ENCODE measurements around the gene TTC23. TPM values are rescaled to one million over a fixed set of nuclear protein-coding genes. Genes with fewer than 3 reads are reported as not detected.

Gene TTC23
- polyA plus RNA-seq, 2 donors, result 7.2 to 8.4 TPM

GRCh38 chr15:99146661-99147060 is 102.7 kb downstream of the TTC23 start:
- Histone ChIP-seq H3K9me3 (ENCODE audit: control insufficient read depth in 2 of 2, insufficient read depth in 1 of 2, low read depth in 1 of 2, low read length in 1 of 2) (no peaks in the 10 kb centered on the region), H3K4me1 (ENCODE audit: control insufficient read depth in 2 of 2, insufficient read depth in 2 of 2, low read length in 1 of 2) (no peaks in the 10 kb centered on the region), H3K27me3 (ENCODE audit: control insufficient read depth in 1 of 2, insufficient read depth in 2 of 2, low read length in 2 of 2) (no peaks in the 10 kb centered on the region), H3K36me3 (ENCODE audit: control insufficient read depth in 2 of 2, insufficient read depth in 2 of 2, low read length in 1 of 2) (peaks cover 2 to 3% of the 10 kb centered on the region in 2 donors), H3K27ac (ENCODE audit: low read depth in 2 of 2, low read length in 1 of 2) (peak overlapping the region in 1 of 2 donors; percentile 64), H3K4me3 (ENCODE audit: low read depth in 1 of 2, low read length in 2 of 2) (no peak overlapping the region)
- WGBS, 2 donors, result 96 to 97% methylated on average over 5 of the region's 5 CpGs

GRCh38 chr15:99145778-99146177 is 103.6 kb downstream of the TTC23 start:
- Histone ChIP-seq H3K4me3 (ENCODE audit: low read depth in 1 of 2, low read length in 2 of 2) (no peak overlapping the region), H3K27ac (ENCODE audit: low read depth in 2 of 2, low read length in 1 of 2) (peak overlapping the region in 1 of 2 donors; percentile 40), H3K4me1 (ENCODE audit: control insufficient read depth in 2 of 2, insufficient read depth in 2 of 2, low read length in 1 of 2) (no peaks in the 10 kb centered on the region), H3K9me3 (ENCODE audit: control insufficient read depth in 2 of 2, insufficient read depth in 1 of 2, low read depth in 1 of 2, low read length in 1 of 2) (no peaks in the 10 kb centered on the region), H3K27me3 (ENCODE audit: control insufficient read depth in 1 of 2, insufficient read depth in 2 of 2, low read length in 2 of 2) (no peaks in the 10 kb centered on the region), H3K36me3 (ENCODE audit: control insufficient read depth in 2 of 2, insufficient read depth in 2 of 2, low read length in 1 of 2) (peaks cover 0 to 3% of the 10 kb centered on the region in 2 donors)
- 82 to 87% methylated on average over 6 of the region's 6 CpGs for WGBS, 2 donors

GRCh38 chr15:99145005-99145404 is 104.4 kb downstream of the TTC23 start:
- 87 to 90% methylated on average over 10 of the region's 10 CpGs for WGBS, 2 donors
- no peaks in the 10 kb centered on the region for H3K4me1 ChIP-seq (ENCODE audit: control insufficient read depth in 2 of 2, insufficient read depth in 2 of 2, low read length in 1 of 2)
- H3K9me3 ChIP-seq (ENCODE audit: control insufficient read depth in 2 of 2, insufficient read depth in 1 of 2, low read depth in 1 of 2, low read length in 1 of 2), result no peaks in the 10 kb centered on the region
- peaks cover 0 to 3% of the 10 kb centered on the region in 2 donors for H3K36me3 ChIP-seq (ENCODE audit: control insufficient read depth in 2 of 2, insufficient read depth in 2 of 2, low read length in 1 of 2)
- peak overlapping the region in 1 of 2 donors; percentile 65 for H3K27ac ChIP-seq (ENCODE audit: low read depth in 2 of 2, low read length in 1 of 2)
- H3K27me3 ChIP-seq (ENCODE audit: control insufficient read depth in 1 of 2, insufficient read depth in 2 of 2, low read length in 2 of 2), result no peaks in the 10 kb centered on the region
- H3K4me3 ChIP-seq (ENCODE audit: low read depth in 1 of 2, low read length in 2 of 2), result no peak overlapping the region

- peak overlapping the region; percentile 48 to 73 for H3K27ac ChIP-seq (ENCODE audit: low read depth in 2 of 2, low read length in 1 of 2)
- no peak overlapping the region for H3K4me3 ChIP-seq (ENCODE audit: low read depth in 1 of 2, low read length in 2 of 2)
- 81 to 82% methylated on average over 7 of the region's 7 CpGs for WGBS, 2 donors
- no peaks in the 10 kb centered on the region for H3K27me3 ChIP-seq (ENCODE audit: control insufficient read depth in 1 of 2, insufficient read depth in 2 of 2, low read length in 2 of 2)
- peaks cover 3 to 4% of the 10 kb centered on the region in 2 donors for H3K36me3 ChIP-seq (ENCODE audit: control insufficient read depth in 2 of 2, insufficient read depth in 2 of 2, low read length in 1 of 2)
- H3K9me3 ChIP-seq (ENCODE audit: control insufficient read depth in 2 of 2, insufficient read depth in 1 of 2, low read depth in 1 of 2, low read length in 1 of 2), result no peaks in the 10 kb centered on the region
- no peaks in the 10 kb centered on the region for H3K4me1 ChIP-seq (ENCODE audit: control insufficient read depth in 2 of 2, insufficient read depth in 2 of 2, low read length in 1 of 2)
Observed at GRCh38 chr15:99143655-99144610, 105.4 kb downstream of the TTC23 start.

GRCh38 chr15:99143242-99143641 is 106.1 kb downstream of the TTC23 start:
- no peaks in the 10 kb centered on the region for H3K4me1 ChIP-seq (ENCODE audit: control insufficient read depth in 2 of 2, insufficient read depth in 2 of 2, low read length in 1 of 2)
- H3K4me3 ChIP-seq (ENCODE audit: low read depth in 1 of 2, low read length in 2 of 2), result no peak overlapping the region
- no peaks in the 10 kb centered on the region for H3K27me3 ChIP-seq (ENCODE audit: control insufficient read depth in 1 of 2, insufficient read depth in 2 of 2, low read length in 2 of 2)
- 57 to 61% methylated on average over 3 of the region's 3 CpGs for WGBS, 2 donors
- H3K9me3 ChIP-seq (ENCODE audit: control insufficient read depth in 2 of 2, insufficient read depth in 1 of 2, low read depth in 1 of 2, low read length in 1 of 2), result no peaks in the 10 kb centered on the region
- peaks cover 3 to 9% of the 10 kb centered on the region in 2 donors for H3K36me3 ChIP-seq (ENCODE audit: control insufficient read depth in 2 of 2, insufficient read depth in 2 of 2, low read length in 1 of 2)
- H3K27ac ChIP-seq (ENCODE audit: low read depth in 2 of 2, low read length in 1 of 2), result no peak overlapping the region

GRCh38 chr15:99142562-99142961 is 106.8 kb downstream of the TTC23 start:
- Histone ChIP-seq H3K4me1 (ENCODE audit: control insufficient read depth in 2 of 2, insufficient read depth in 2 of 2, low read length in 1 of 2) (no peaks in the 10 kb centered on the region), H3K27ac (ENCODE audit: low read depth in 2 of 2, low read length in 1 of 2) (peak overlapping the region; percentile 17 to 62), H3K36me3 (ENCODE audit: control insufficient read depth in 2 of 2, insufficient read depth in 2 of 2, low read length in 1 of 2) (peaks cover 3 to 9% of the 10 kb centered on the region in 2 donors), H3K9me3 (ENCODE audit: control insufficient read depth in 2 of 2, insufficient read depth in 1 of 2, low read depth in 1 of 2, low read length in 1 of 2) (no peaks in the 10 kb centered on the region), H3K27me3 (ENCODE audit: control insufficient read depth in 1 of 2, insufficient read depth in 2 of 2, low read length in 2 of 2) (no peaks in the 10 kb centered on the region), H3K4me3 (ENCODE audit: low read depth in 1 of 2, low read length in 2 of 2) (no peak overlapping the region)
- WGBS, 2 donors, result 80 to 82% methylated on average over 5 of the region's 5 CpGs

GRCh38 chr15:99141943-99142342 is 107.4 kb downstream of the TTC23 start:
- Histone ChIP-seq H3K27ac (ENCODE audit: low read depth in 2 of 2, low read length in 1 of 2) (peak overlapping the region in 1 of 2 donors; percentile 61), H3K36me3 (ENCODE audit: control insufficient read depth in 2 of 2, insufficient read depth in 2 of 2, low read length in 1 of 2) (peaks cover 3 to 10% of the 10 kb centered on the region in 2 donors), H3K4me1 (ENCODE audit: control insufficient read depth in 2 of 2, insufficient read depth in 2 of 2, low read length in 1 of 2) (no peaks in the 10 kb centered on the region), H3K4me3 (ENCODE audit: low read depth in 1 of 2, low read length in 2 of 2) (no peak overlapping the region), H3K9me3 (ENCODE audit: control insufficient read depth in 2 of 2, insufficient read depth in 1 of 2, low read depth in 1 of 2, low read length in 1 of 2) (no peaks in the 10 kb centered on the region), H3K27me3 (ENCODE audit: control insufficient read depth in 1 of 2, insufficient read depth in 2 of 2, low read length in 2 of 2) (no peaks in the 10 kb centered on the region)
- 75 to 92% methylated on average over 4 of the region's 4 CpGs for WGBS, 2 donors

GRCh38 chr15:99140590-99140989 is 108.8 kb downstream of the TTC23 start:
- Histone ChIP-seq H3K36me3 (ENCODE audit: control insufficient read depth in 2 of 2, insufficient read depth in 2 of 2, low read length in 1 of 2) (peaks cover 0 to 15% of the 10 kb centered on the region in 2 donors), H3K27ac (ENCODE audit: low read depth in 2 of 2, low read length in 1 of 2) (no peak overlapping the region), H3K9me3 (ENCODE audit: control insufficient read depth in 2 of 2, insufficient read depth in 1 of 2, low read depth in 1 of 2, low read length in 1 of 2) (no peaks in the 10 kb centered on the region), H3K4me3 (ENCODE audit: low read depth in 1 of 2, low read length in 2 of 2) (no peak overlapping the region), H3K27me3 (ENCODE audit: control insufficient read depth in 1 of 2, insufficient read depth in 2 of 2, low read length in 2 of 2) (no peaks in the 10 kb centered on the region), H3K4me1 (ENCODE audit: control insufficient read depth in 2 of 2, insufficient read depth in 2 of 2, low read length in 1 of 2) (no peaks in the 10 kb centered on the region)
- WGBS, 2 donors, result 95 to 97% methylated on average over 4 of the region's 4 CpGs

GRCh38 chr15:99139276-99139675 is 110.1 kb downstream of the TTC23 start:
- no peak overlapping the region for H3K4me3 ChIP-seq (ENCODE audit: low read depth in 1 of 2, low read length in 2 of 2)
- no peaks in the 10 kb centered on the region for H3K4me1 ChIP-seq (ENCODE audit: control insufficient read depth in 2 of 2, insufficient read depth in 2 of 2, low read length in 1 of 2)
- H3K27me3 ChIP-seq (ENCODE audit: control insufficient read depth in 1 of 2, insufficient read depth in 2 of 2, low read length in 2 of 2), result no peaks in the 10 kb centered on the region
- H3K36me3 ChIP-seq (ENCODE audit: control insufficient read depth in 2 of 2, insufficient read depth in 2 of 2, low read length in 1 of 2), result peaks cover 0 to 15% of the 10 kb centered on the region in 2 donors
- no peak overlapping the region for H3K27ac ChIP-seq (ENCODE audit: low read depth in 2 of 2, low read length in 1 of 2)
- 88% methylated on average over 4 of the region's 4 CpGs for WGBS, 2 donors
- no peaks in the 10 kb centered on the region for H3K9me3 ChIP-seq (ENCODE audit: control insufficient read depth in 2 of 2, insufficient read depth in 1 of 2, low read depth in 1 of 2, low read length in 1 of 2)
